ENCODE measurements around the gene JPH3.

GRCh38 chr16:87635541-87636049 lies 33.3 kb downstream of the JPH3 start:
- TF ChIP-seq SUPT20H (IDR thresholded peaks at IDR 0.05; ENCODE audit: borderline replicate concordance, control insufficient read depth, low read depth, low read length) (no peak), CTCF (IDR thresholded peaks at IDR 0.05 in 2 of 3, conservative IDR thresholded peaks at IDR 0.05 in 1 of 3; ENCODE audit: control insufficient read depth in 2 of 3, extremely low read depth in 1 of 3, insufficient read depth in 1 of 3, low read depth in 3 of 3, low read length in 3 of 3) (peak; percentile 64 to 71 (median 65)), CHD1 (IDR thresholded peaks at IDR 0.05; ENCODE audit: low read depth, low read length) (no peak), DPF2 (IDR thresholded peaks at IDR 0.05) (no peak), TARDBP (IDR thresholded peaks at IDR 0.05; ENCODE audit: borderline replicate concordance) (no peak), TAF1 (IDR thresholded peaks at IDR 0.05; ENCODE audit: borderline replicate concordance, low read depth, low read length) (no peak)

Data from GM12878 (cell line).